ENCODE measurements around the gene RPP25L. TPM values are rescaled to one million over a fixed set of nuclear protein-coding genes. Genes with fewer than 3 reads are reported as not detected.
"Not testable (repeated sequence)": the region's sequence is repeated elsewhere in the genome, so short reads cannot be mapped to it uniquely, and the experiment has no call there.

RPP25L gene
- total RNA-seq, 1 donor from 2014 or later, result 17.5 TPM

DNA sequence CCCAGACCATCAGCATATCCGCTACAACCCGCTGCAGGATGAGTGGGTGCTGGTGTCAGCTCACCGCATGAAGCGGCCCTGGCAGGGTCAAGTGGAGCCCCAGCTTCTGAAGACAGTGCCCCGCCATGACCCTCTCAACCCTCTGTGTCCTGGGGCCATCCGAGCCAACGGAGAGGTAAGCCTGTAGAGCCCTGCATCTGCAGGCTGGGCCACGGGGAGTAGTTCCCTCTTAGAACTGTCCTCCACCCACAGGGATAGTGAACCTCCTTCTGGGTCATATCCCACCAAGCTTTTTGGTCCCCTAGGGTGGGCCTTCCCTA is 35.1 kb upstream of the RPP25L start:
- Mint-ChIP-seq H3K27me3 (no peaks in the 10 kb centered on the region), H3K9me3 (no peaks in the 10 kb centered on the region), H3K36me3 (ENCODE audit: low read depth) (peaks cover 32% of the 10 kb centered on the region), H3K4me1 (peaks cover 25% of the 10 kb centered on the region), H3K27ac (peak overlapping the region; percentile 80), H3K4me3 (peak overlapping the region; percentile 92)
- CTCF ChIA-PET, result interaction anchor here (1.2 to 3.4 kb wide), 8 partner anchors 9 to 55 kb away, joined by 3 to 24 read pairs (median 10); partner anchors contain the start of genes ARID3C, CCL27, DCTN3 and SIGMAR1
- ATAC-seq (ENCODE audit: low read depth) (no peak), DNase-seq (no peak)
- TF ChIP-seq, protein P1, sequence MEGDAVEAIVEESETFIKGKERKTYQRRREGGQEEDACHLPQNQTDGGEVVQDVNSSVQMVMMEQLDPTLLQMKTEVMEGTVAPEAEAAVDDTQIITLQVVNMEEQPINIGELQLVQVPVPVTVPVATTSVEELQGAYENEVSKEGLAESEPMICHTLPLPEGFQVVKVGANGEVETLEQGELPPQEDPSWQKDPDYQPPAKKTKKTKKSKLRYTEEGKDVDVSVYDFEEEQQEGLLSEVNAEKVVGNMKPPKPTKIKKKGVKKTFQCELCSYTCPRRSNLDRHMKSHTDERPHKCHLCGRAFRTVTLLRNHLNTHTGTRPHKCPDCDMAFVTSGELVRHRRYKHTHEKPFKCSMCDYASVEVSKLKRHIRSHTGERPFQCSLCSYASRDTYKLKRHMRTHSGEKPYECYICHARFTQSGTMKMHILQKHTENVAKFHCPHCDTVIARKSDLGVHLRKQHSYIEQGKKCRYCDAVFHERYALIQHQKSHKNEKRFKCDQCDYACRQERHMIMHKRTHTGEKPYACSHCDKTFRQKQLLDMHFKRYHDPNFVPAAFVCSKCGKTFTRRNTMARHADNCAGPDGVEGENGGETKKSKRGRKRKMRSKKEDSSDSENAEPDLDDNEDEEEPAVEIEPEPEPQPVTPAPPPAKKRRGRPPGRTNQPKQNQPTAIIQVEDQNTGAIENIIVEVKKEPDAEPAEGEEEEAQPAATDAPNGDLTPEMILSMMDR (IDR thresholded peaks at IDR 0.05), result no peak
- POLR2A ChIA-PET, result interaction anchor here (0.6 to 3.4 kb wide), 7 partner anchors 9 to 598 kb away, joined by 5 to 44 read pairs (median 9); partner anchors contain the start of genes DCTN3, RPP25L, SIGMAR1 and UBAP2
- intact Hi-C loops (cut with micrococcal nuclease), result loop anchor here (5.0 kb wide), 2 partner anchors 35 to 465 kb away; partner anchors contain the start of gene RPP25L

DNA sequence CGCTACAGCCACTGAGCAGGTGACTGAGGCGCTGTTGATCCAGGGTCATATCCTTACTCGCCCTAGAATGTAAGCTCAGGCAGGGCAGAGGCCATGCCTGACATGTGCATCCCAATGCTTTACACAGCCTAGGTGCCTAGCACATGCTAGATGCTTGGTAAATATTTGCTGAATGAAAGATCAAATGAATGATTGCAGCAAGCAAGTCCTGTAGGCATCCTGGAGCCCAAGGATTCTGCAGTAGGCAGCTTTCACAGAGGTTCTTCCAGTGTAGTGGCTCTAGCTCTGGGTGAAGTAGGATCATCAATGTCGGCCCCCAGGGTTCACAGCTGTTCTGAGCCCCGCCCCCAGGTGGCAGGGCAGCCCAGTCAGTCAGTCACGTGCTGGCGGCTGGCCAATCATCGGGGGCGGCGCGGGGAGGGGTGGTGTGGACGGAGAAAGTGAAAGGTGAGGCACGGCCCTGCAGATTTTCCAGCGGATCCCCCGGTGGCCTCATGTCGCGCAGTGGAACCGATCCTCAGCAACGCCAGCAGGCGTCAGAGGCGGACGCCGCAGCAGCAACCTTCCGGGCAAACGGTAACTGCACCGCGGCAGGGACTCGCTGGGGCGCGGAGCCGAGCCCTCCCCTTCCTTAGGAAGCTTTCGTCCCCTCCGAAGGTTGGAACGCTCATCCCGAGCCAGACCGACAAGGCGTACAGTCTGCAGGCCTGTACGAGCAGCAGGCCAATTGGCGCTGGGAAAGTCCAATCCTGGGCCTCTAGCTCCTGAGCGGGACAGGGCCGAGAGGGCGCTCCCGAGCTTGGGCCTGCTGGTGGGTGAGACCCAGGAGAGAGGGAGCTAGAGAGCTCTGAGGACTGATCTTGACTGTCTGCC is 34.5 kb upstream of the RPP25L start, which contains the start of gene GALT:
GALT (plus strand) TSS at position 465 of the 873 bp plus-strand sequence; CDS start at position 495, 30 bp downstream.
- DNase-seq, result peak; percentile 96
- H3K36me3 Mint-ChIP-seq (ENCODE audit: low read depth), result peaks cover 32% of the 10 kb centered on the region
- H3K4me1 Mint-ChIP-seq, result peaks cover 25% of the 10 kb centered on the region
- ChIA-PET POLR2A (interaction anchor here (0.6 to 3.4 kb wide), 9 partner anchors 9 to 598 kb away, joined by 3 to 44 read pairs (median 8); partner anchors contain the start of genes DCTN3, RPP25L, SIGMAR1 and UBAP2), CTCF (interaction anchor here (0.7 to 3.4 kb wide), 9 partner anchors 9 to 56 kb away, joined by 3 to 24 read pairs (median 8); partner anchors contain the start of genes ARID3C, CCL27, DCTN3 and SIGMAR1)
- intact Hi-C loops (cut with micrococcal nuclease), result loop anchor here (1.0 to 5.0 kb wide), 6 partner anchors 9 to 466 kb away; partner anchors contain the start of genes DCTN3, RPP25L and SIGMAR1
- H3K9me3 Mint-ChIP-seq, result no peaks in the 10 kb centered on the region
- H3K4me3 Mint-ChIP-seq, result peak within 1 kb of the TSS; percentile 92
- H3K27me3 Mint-ChIP-seq, result no peaks in the 10 kb centered on the region
- TF ChIP-seq, protein P1 (IDR thresholded peaks at IDR 0.05), result no peak
- ATAC-seq (ENCODE audit: low read depth), result peak; percentile 96
- peak within 1 kb of the TSS; percentile 80 for H3K27ac Mint-ChIP-seq

- ATAC-seq (ENCODE audit: low read depth) (no peak), DNase-seq (no peak)
- Mint-ChIP-seq H3K27me3 (no peaks in the 10 kb centered on the region), H3K27ac (no peak overlapping the region), H3K4me3 (no peak overlapping the region), H3K4me1 (peaks cover 25% of the 10 kb centered on the region), H3K36me3 (ENCODE audit: low read depth) (peaks cover 24% of the 10 kb centered on the region), H3K9me3 (no peaks in the 10 kb centered on the region)
- TF ChIP-seq, protein P1 (IDR thresholded peaks at IDR 0.05), result no peak
- CTCF ChIA-PET, result interaction anchor here (3.4 kb wide), 1 partner anchor 57 kb away, joined by 18 read pairs; no protein-coding TSS in a partner anchor
- POLR2A ChIA-PET, result interaction anchor here (1.1 kb wide), 1 partner anchor 8 kb away, joined by 4 read pairs; no protein-coding TSS in a partner anchor
- intact Hi-C loops (cut with micrococcal nuclease), result loop anchor here (5.0 kb wide), 2 partner anchors 33 to 467 kb away; partner anchors contain the start of gene RPP25L
These were observed 32.9 kb upstream of the RPP25L start for GRCh38 chr9:34644766-34645314.

DNA sequence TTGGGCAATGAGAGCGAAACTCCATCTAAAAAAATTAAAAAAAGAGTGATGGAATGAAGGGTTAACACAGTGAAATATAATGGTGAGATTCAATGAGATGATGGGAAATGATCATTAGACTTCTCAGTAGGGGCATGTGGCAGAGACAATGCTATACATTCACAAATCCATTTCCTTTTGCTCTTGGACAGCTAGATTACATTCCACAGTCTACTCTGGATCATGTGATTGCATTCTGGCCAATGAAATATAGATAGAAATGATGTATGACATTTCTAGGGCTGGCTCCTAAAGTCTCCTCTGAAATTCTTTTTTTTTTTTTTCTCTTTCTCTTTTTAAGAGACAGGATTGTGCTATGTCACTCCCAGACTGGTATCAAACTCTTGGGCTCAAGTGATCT is 30.8 kb upstream of the RPP25L start:
- ChIA-PET POLR2A (interaction anchor here (0.7 to 1.0 kb wide), 2 partner anchors 8 to 22 kb away, joined by 3 read pairs; no protein-coding TSS in a partner anchor), CTCF (interaction anchor here (1.9 kb wide), 1 partner anchor 8 kb away, joined by 10 read pairs; no protein-coding TSS in a partner anchor)
- H3K4me3 Mint-ChIP-seq, result no peak overlapping the region
- no peak overlapping the region for H3K27ac Mint-ChIP-seq
- ATAC-seq (ENCODE audit: low read depth) (no peak), DNase-seq (no peak)
- peaks cover 5% of the 10 kb centered on the region for H3K36me3 Mint-ChIP-seq (ENCODE audit: low read depth)
- peaks cover 25% of the 10 kb centered on the region for H3K4me1 Mint-ChIP-seq
- H3K27me3 Mint-ChIP-seq, result no peaks in the 10 kb centered on the region
- intact Hi-C loops (cut with micrococcal nuclease), result no loop called here
- TF ChIP-seq, protein P1 (IDR thresholded peaks at IDR 0.05), result no peak
- no peaks in the 10 kb centered on the region for H3K9me3 Mint-ChIP-seq

DNA sequence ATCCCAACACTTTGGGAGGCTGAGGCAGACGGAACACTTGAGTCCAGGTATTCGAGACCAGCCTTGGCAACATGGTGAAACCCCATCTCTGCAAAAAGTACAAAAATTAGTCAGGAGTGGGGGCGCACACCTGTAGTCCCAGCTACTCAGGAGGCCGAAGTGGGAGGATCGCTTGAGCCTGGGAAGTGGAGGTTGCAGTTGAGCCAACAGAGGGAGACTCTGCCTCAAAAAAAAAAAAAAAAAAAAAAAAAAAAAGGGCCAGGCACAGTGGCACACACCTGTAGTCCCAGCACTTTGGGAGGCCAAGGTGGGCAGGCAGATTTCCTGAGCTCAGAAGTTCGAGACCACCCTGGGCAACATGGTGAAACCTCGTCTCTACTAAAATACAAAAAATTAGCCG is 27.4 kb upstream of the RPP25L start:
- ChIA-PET POLR2A (interaction anchor here (2.9 to 3.2 kb wide), 2 partner anchors 8 to 25 kb away, joined by 19 to 44 read pairs; partner anchors contain the start of gene GALT), CTCF (interaction anchor here (1.4 to 1.8 kb wide), 2 partner anchors 9 to 26 kb away, joined by 3 to 6 read pairs; no protein-coding TSS in a partner anchor)
- H3K9me3 Mint-ChIP-seq; ATAC-seq (ENCODE audit: low read depth); H3K36me3 Mint-ChIP-seq (ENCODE audit: low read depth); H3K4me3 Mint-ChIP-seq; H3K27me3 Mint-ChIP-seq; H3K27ac Mint-ChIP-seq; DNase-seq: not testable (repeated sequence)
- intact Hi-C loops (cut with micrococcal nuclease), result loop anchor here (5.0 to 10.0 kb wide), 2 partner anchors 312 to 345 kb away; partner anchors contain the start of genes DNAJB5, KIF24 and NUDT2
- H3K4me1 Mint-ChIP-seq, result peaks cover 25% of the 10 kb centered on the region
